GM12878 (cell line): ENCODE data around the gene TMEM25. TPM values are rescaled to one million over a fixed set of nuclear protein-coding genes. Genes with fewer than 3 reads are reported as not detected.

ENCODE experiments used
- ATAC-seq: fragments of 200-7000 bp; cut with Tn5 transposase; 3 replicates; pipeline ENCODE4 v1.9.1; 2020; ENCODE audit warnings: mild to moderate bottlenecking, moderate library complexity
- BruUV-seq: library from RNA; stranded (reverse); fragments of 400-500 nt; replicated peaks from 2 replicates; lab custom pipeline; 2021; lab: Mats Ljungman, UMichigan
- CTCF ChIA-PET: fragments of 300-600 bp; sonication (Branson Sonifier 250); formaldehyde crosslinking; extraction: SDS; loops from one replicate; lab custom pipeline; 2021; ENCODE audit warnings: inconsistent platforms; lab: Yijun Ruan, JAX
- POLR2A ChIA-PET: fragments of 350-600 bp; formaldehyde crosslinking; extraction: SDS; loops from one replicate; lab custom pipeline; 2021; ENCODE audit warnings: inconsistent platforms; lab: Charles Lee
- RAD21 ChIA-PET: fragments of 300-600 bp; sonication (Branson Sonifier 250); formaldehyde crosslinking; loops from one replicate; lab custom pipeline; 2023; ENCODE audit warnings: antibody characterized with exemption; ENCODE audit not compliant: unreplicated experiment; lab: Charles Lee
- SMC1A ChIA-PET: fragments of 300-600 bp; sonication (Branson Sonifier 250); formaldehyde crosslinking; loops from one replicate; lab custom pipeline; 2023; ENCODE audit not compliant: unreplicated experiment, uncharacterized antibody; lab: Charles Lee
- DNase-seq: peaks from one replicate; pipeline ENCODE4 v3.0.0-alpha.2; 2011; ENCODE audit warnings: low read depth, low spot score
- FAIRE-seq: peaks from 3 replicates; lab custom pipeline; 2011; peaks lifted over from hg19 to GRCh38; lab: Jason Lieb, UNC
- H2AFZ ChIP-seq: 2 replicates; pipeline ENCODE4 v1.6.0; 2011; ENCODE audit warnings: low read depth, low read length, control low read depth; ENCODE audit not compliant: control insufficient read depth
- H3K27ac ChIP-seq: 2 replicates; pipeline ENCODE4 v1.5.1; 2011; ENCODE audit warnings: control low read depth; ENCODE audit not compliant: control insufficient read depth, insufficient read depth
- H3K27me3 ChIP-seq, 2 experiments: replicated peaks in 1 of 2; 2 replicates each; pipeline versions ENCODE4 v1.6.0 to v1.6.1; 2011; ENCODE audit warnings: low read length in 1 of 2; ENCODE audit not compliant: control insufficient read depth in 2 of 2, insufficient read depth in 2 of 2
- H3K36me3 ChIP-seq, 2 experiments: 2 replicates each; pipeline ENCODE4 v1.5.1; 2011; ENCODE audit warnings: low read length in 1 of 2; ENCODE audit not compliant: control insufficient read depth in 2 of 2, insufficient read depth in 2 of 2
- H3K4me1 ChIP-seq: 2 replicates; pipeline ENCODE4 v1.6.1; 2011; ENCODE audit warnings: mild to moderate bottlenecking, low read length, moderate library complexity, mixed read lengths; ENCODE audit not compliant: control insufficient read depth, insufficient read depth
- H3K4me2 ChIP-seq: 2 replicates; pipeline ENCODE4 v1.6.0; 2011; ENCODE audit warnings: control low read depth; ENCODE audit not compliant: control insufficient read depth, insufficient read depth
- H3K4me3 ChIP-seq: fragments of 200-600 bp; sonication (generic); 2 replicates; pipeline ENCODE4 v1.5.1; 2016
- H3K79me2 ChIP-seq: 2 replicates; pipeline ENCODE4 v1.6.0; 2011; ENCODE audit warnings: low read length; ENCODE audit not compliant: control insufficient read depth, insufficient read depth
- H3K9ac ChIP-seq: 2 replicates; pipeline ENCODE4 v1.8.0; 2011; ENCODE audit warnings: low read length, control low read depth, mixed read lengths; ENCODE audit not compliant: control insufficient read depth, insufficient read depth
- H3K9me3 ChIP-seq: replicated peaks from 3 replicates; pipeline ENCODE4 v1.5.1; 2011; ENCODE audit warnings: mild to moderate bottlenecking, low read length; ENCODE audit not compliant: control insufficient read depth, insufficient read depth
- H4K20me1 ChIP-seq: 2 replicates; pipeline ENCODE4 v1.6.0; 2011; ENCODE audit not compliant: control insufficient read depth, insufficient read depth
- CHD1 ChIP-seq: IDR thresholded peaks from 2 replicates; pipeline ENCODE4 v1.6.1; 2012; ENCODE audit warnings: low read depth, low read length, improper control_type of control experiment
- IKZF2 ChIP-seq, 2 experiments: fragments of 450-650 bp; IDR thresholded peaks; 2 replicates each; pipeline ENCODE4 v1.6.1; 2017; ENCODE audit warnings: mild to moderate bottlenecking in 2 of 2, moderate library complexity in 2 of 2
- MAX ChIP-seq: IDR thresholded peaks from 2 replicates; pipeline ENCODE4 v1.6.1; 2012; ENCODE audit warnings: low read depth, low read length, improper control_type of control experiment
- MLLT1 ChIP-seq: fragments of 450-650 bp; IDR thresholded peaks from 2 replicates; pipeline ENCODE4 v1.6.1; 2016; ENCODE audit warnings: mild to moderate bottlenecking
- MXI1 ChIP-seq: fragments of 150-350 bp; IDR thresholded peaks from 2 replicates; pipeline ENCODE4 v1.6.1; 2011; ENCODE audit warnings: low read depth, mild to moderate bottlenecking, inconsistent platforms, low read length, improper control_type of control experiment
- PAX8 ChIP-seq: fragments of 450-650 bp; IDR thresholded peaks from 2 replicates; pipeline ENCODE4 v1.6.1; 2017; ENCODE audit warnings: mild to moderate bottlenecking, moderate library complexity
- USF2 ChIP-seq: IDR thresholded peaks from 2 replicates; pipeline ENCODE4 v1.6.1; 2011; ENCODE audit warnings: low read depth, low read length, improper control_type of control experiment, borderline replicate concordance
- ZNF24 ChIP-seq: fragments of 450-650 bp; IDR thresholded peaks from 2 replicates; pipeline ENCODE4 v1.6.1; 2017; ENCODE audit warnings: antibody characterized with exemption, mild to moderate bottlenecking
- WGBS: methylation state at CpG from one replicate; pipeline ENCODE4 v1.1.6; 2016; ENCODE audit warnings: low lambda C conversion rate; ENCODE audit not compliant: insufficient replicate concordance, insufficient coverage; ENCODE audit errors: missing lambda C conversion rate; 5-methylcytosine and 5-hydroxymethylcytosine counted together
- in situ Hi-C: fragments of 300-500 bp; cut with MboI; formaldehyde crosslinking; loops from 9 replicates; pipeline ENCODE4 v1.14.3; 2018; ENCODE audit warnings: mixed read lengths
- intact Hi-C: fragments of 100-400 bp; cut with micrococcal nuclease; formaldehyde crosslinking; loops from one replicate; pipeline ENCODE4 v1.14.2; 2022; ENCODE audit not compliant: unreplicated experiment
- polyA plus RNA-seq, 11 experiments: library from polyadenylated mRNA; depleted of rRNA in 4 of 11; unstranded in 6 of 11; stranded (reverse) in 5 of 11; fragments of >200 nt; fragmentation: Nextera tagmentation in 4 of 11; fragmentation: Illumina TruSeq in 1 of 11; extraction: Ambion mirVana in 4 of 11; extraction: Trizol in 1 of 11; gene quantifications; 1 replicate in 1 of 11; 2 replicates in 10 of 11; pipeline versions ENCODE4 v1.2.1 to v1.2.3, GENCODE V29; 2011 to 2016; ENCODE audit warnings: inconsistent platforms in 2 of 11, missing spikeins in 2 of 11, low read depth in 1 of 11
- total RNA-seq, 4 experiments: library from RNA; depleted of rRNA in 3 of 4; stranded (reverse); fragments of >200 nt in 3 of 4; fragmentation: Illumina TruSeq in 1 of 4; extraction: Trizol in 1 of 4; gene quantifications; 2 replicates each; pipeline versions ENCODE4 v1.2.1 to v1.2.3, GENCODE V29; 2013 to 2021

The TMEM25 gene
- total and polyA plus RNA-seq, 10 of the 15 experiments (the other 5 are each of a cell fraction or from before 2014, with no cell fraction given): 1.4 to 13.9 (median 7.8) TPM

GRCh38 chr11:118514103-118514502, 16.9 kb upstream of the TMEM25 start (continued):
- no peak for TF ChIP-seq IKZF2 (IDR thresholded peaks at IDR 0.05)

GRCh38 chr11:118519549-118519948, 11.4 kb upstream of the TMEM25 start:
- BruUV-seq: no TSS peak
- ChIA-PET CTCF (no interaction called here), POLR2A (interaction anchor here (0.7 kb wide), 1 partner anchor 1711 kb away, joined by 3 read pairs; no protein-coding TSS in a partner anchor), RAD21 (no interaction called here), SMC1A (interaction anchor here (1.7 kb wide), 1 partner anchor 9 kb away, joined by 4 read pairs; no protein-coding TSS in a partner anchor)
- Histone ChIP-seq H3K79me2 (no peaks in the 10 kb centered on the region), H3K9me3 (no peaks in the 10 kb centered on the region), H3K9ac (no peak overlapping the region), H3K4me3 (no peak overlapping the region), H3K27me3 (no peaks in the 10 kb centered on the region), H3K4me1 (no peaks in the 10 kb centered on the region), H3K27ac (no peak overlapping the region), H2AFZ (no peak overlapping the region), H3K4me2 (no peak overlapping the region), H4K20me1 (no peaks in the 10 kb centered on the region; the same call in 1 of the 2 replicates), H3K36me3 (peaks cover 22 to 35% of the 10 kb centered on the region in 2 experiments)
- in situ Hi-C loops: no loop called here
- DNase-seq (no peak), ATAC-seq (no peak), FAIRE-seq (no peak)
- intact Hi-C loops: no loop called here
- TF ChIP-seq MLLT1 (no peak), ZNF24 (no peak), PAX8 (no peak), MAX (no peak), CHD1 (no peak), MXI1 (no peak), USF2 (no peak)
- 81% methylated on average over 6 of the region's 6 CpGs for WGBS
